AG04449 (cell line): Measurements from ENCODE around the gene SMC2.

Experiments used
- CTCF ChIA-PET: fragments of 350-600 bp; formaldehyde crosslinking; extraction: SDS; loops from one replicate; lab custom pipeline; 2021; ENCODE audit warnings: antibody characterized with exemption; lab: Yijun Ruan, JAX
- POLR2A ChIA-PET: fragments of 400-600, 350-600 bp; formaldehyde crosslinking; extraction: SDS; loops from one replicate; lab custom pipeline; 2020; ENCODE audit warnings: antibody characterized with exemption, inconsistent platforms; lab: Yijun Ruan, JAX
- DNase-seq: peaks from one replicate; pipeline ENCODE4 v3.0.0-alpha.2; 2010; ENCODE audit warnings: low read depth, low spot score
- H3K4me3 ChIP-seq: 2 replicates; pipeline ENCODE4 v1.5.1; 2011; ENCODE audit warnings: low read depth, mild to moderate bottlenecking, control low read depth, low read length
- CTCF ChIP-seq: IDR thresholded peaks from one replicate; pipeline ENCODE4 v1.5.1; 2011; ENCODE audit warnings: mild to moderate bottlenecking, moderate library complexity, low read length, control low read depth, inconsistent platforms; ENCODE audit not compliant: insufficient read depth; ENCODE audit errors: missing control alignments

SMC2 gene

GRCh38 chr9:104074876-104075275 lies 19.2 kb upstream of the SMC2 start:
- DNase-seq = peak; percentile 71
- CTCF ChIA-PET = no interaction called here
- H3K4me3 ChIP-seq = no peak overlapping the region
- TF ChIP-seq CTCF = no peak
- POLR2A ChIA-PET = interaction anchor here (2.0 kb wide), 1 partner anchor 19 kb away, joined by 7 read pairs; the partner anchor contains the start of gene SMC2

DNA sequence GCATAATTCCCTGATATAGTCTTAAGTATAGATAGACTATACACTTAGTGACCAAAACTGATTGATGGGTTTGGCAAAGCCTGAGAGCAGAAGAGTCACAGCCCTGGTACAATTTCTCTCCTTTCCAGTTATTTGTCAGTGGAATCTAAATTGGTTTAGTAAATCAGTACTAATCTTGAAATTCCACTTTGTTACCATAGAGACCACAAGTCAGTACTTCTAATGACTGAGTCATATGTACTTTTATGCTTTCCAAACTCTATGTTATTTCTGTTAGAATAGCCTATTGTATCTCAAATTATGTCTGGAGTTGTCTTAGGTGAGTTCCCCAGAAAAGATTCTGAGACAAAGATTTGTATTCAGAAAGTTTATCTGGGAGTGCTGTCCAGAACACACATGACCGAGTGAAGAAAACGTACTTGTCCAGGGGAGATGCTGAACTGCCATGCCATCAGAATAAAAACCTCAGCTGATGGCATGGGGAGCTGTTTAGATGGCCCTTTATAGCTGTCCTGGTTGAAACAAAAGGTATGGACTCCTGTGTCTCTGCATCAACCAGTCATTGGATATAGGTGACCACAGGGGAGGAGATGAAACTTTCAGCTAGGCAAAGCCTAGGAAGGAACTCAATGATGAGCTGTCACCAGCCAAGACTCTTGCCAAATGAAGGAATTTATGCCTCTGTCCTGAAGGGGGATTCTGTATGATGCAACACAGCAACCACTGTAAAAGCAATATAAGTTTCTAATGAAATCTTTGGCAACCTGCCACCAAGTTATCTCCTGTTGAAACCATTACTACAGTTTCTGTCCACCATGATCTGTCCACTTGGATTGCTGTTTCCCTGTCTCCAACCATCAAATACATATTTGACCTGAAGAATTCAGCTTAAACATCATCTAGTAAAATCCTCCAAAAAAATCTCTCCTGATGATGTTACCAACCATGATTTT lies 18.0 kb upstream of the SMC2 start:
- CTCF ChIA-PET = interaction anchor here (1.4 to 1.9 kb wide), 3 partner anchors 10 to 18 kb away, joined by 3 to 5 read pairs (median 5); partner anchors contain the start of gene SMC2

DNA sequence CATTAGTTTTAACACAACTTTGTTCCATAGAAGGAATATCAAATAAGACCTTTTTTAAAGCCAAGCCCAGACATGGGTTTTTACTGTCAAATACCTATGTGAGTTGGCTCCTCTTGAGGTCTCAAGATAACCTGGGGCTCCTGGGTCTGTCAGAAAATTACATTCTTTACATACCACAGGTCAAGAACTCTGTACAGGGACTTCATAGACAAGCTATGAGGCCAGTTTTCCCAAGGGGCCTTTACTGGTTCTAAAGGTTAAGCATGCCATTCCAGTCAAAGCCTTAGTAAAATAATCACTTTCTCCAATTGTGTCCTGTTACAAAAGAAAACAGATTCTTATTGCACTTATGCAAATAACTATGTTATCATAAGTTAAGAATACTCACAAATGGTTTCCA lies 15.5 kb upstream of the SMC2 start:
- H3K4me3 ChIP-seq = no peak overlapping the region
- CTCF ChIA-PET = interaction anchor here (1.9 kb wide), 1 partner anchor 8 kb away, joined by 5 read pairs; no protein-coding TSS in a partner anchor
- POLR2A ChIA-PET = no interaction called here
- TF ChIP-seq CTCF = no peak
- no peak for DNase-seq

More for the DNA sequence above, 18.0 kb upstream of the SMC2 start:
- H3K4me3 ChIP-seq = no peak overlapping the region
- POLR2A ChIA-PET = interaction anchor here (1.2 to 2.0 kb wide), 2 partner anchors 17 to 18 kb away, joined by 6 to 7 read pairs; partner anchors contain the start of gene SMC2
- no peak for TF ChIP-seq CTCF
- peak; percentile 57 for DNase-seq

DNA sequence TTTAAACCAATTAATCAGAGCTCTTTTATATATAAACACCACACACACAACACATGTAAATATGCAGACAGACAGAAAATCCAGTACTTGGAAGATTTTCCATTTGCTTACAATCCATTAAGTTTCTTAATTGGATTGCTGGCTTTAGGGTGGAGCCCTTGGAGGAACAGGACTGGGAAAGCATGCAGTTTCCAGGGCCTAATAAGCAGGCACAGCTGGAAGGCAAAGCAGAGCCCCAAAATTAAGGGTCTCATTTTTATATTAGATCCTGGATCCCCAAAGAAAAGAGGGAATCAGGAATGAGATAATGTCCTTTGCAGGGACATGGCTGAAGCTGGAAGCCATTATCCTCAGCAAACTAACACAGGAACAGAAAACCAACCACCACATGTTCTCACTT lies 13.1 kb upstream of the SMC2 start:
- CTCF ChIA-PET = interaction anchor here (2.5 kb wide), 1 partner anchor 10 kb away, joined by 5 read pairs; no protein-coding TSS in a partner anchor
- TF ChIP-seq CTCF = no peak
- no peak overlapping the region for H3K4me3 ChIP-seq
- POLR2A ChIA-PET = no interaction called here
- no peak for DNase-seq

DNA sequence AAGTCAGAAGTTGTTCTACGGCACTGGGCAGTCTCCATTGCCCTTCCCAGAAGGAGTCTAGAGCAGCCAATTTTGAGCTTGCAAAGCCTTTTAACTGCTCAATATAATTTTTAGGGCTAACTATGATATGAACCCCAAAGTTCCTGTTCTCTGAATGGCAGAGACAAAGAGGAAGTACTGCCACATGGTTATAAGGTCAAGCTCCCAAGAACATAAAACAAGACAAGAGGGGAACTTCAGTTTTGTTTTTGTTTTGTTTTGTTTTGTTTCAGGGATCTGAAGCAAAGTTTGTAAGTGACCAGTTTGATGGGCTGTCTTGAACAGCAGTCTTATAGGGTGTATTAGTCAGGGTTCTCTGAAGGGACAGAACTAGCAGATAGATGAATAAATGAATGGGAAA lies 11.9 kb upstream of the SMC2 start:
- ChIA-PET POLR2A (no interaction called here), CTCF (no interaction called here)
- no peak for DNase-seq
- TF ChIP-seq CTCF = no peak
- H3K4me3 ChIP-seq = no peak overlapping the region

GRCh38 chr9:104085525-104085924 lies 8.6 kb upstream of the SMC2 start:
- no peak for DNase-seq
- POLR2A ChIA-PET = no interaction called here
- no peak for TF ChIP-seq CTCF
- H3K4me3 ChIP-seq = no peak overlapping the region
- CTCF ChIA-PET = no interaction called here
